ENCODE measurements around the gene USP33.

DNA sequence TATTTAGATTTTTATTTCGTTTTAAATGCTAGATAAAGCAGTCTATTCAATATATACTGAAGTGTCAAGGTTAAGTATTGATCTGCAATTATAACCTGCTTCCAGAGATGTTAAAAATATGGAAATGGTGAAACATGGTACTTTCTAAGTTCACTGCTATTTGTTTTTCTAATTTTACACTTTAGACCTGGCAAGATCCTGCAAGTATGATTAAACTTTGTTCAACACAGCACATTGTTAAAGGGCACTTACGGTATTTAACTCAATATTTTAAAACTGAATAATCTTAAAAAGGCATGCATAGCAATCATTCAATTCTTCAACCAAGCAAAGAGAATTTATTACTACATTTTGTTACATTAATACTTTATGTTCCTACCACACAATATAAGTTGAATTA lies 41.5 kb downstream of the USP33 start:
- TF ChIP-seq EP300 (IDR thresholded peaks at IDR 0.05) (no peak), POLR2A (IDR thresholded peaks at IDR 0.05) (no peak), POLR2AphosphoS5 (IDR thresholded peaks at IDR 0.05) (no peak)
- TF ChIP-seq, protein P1, sequence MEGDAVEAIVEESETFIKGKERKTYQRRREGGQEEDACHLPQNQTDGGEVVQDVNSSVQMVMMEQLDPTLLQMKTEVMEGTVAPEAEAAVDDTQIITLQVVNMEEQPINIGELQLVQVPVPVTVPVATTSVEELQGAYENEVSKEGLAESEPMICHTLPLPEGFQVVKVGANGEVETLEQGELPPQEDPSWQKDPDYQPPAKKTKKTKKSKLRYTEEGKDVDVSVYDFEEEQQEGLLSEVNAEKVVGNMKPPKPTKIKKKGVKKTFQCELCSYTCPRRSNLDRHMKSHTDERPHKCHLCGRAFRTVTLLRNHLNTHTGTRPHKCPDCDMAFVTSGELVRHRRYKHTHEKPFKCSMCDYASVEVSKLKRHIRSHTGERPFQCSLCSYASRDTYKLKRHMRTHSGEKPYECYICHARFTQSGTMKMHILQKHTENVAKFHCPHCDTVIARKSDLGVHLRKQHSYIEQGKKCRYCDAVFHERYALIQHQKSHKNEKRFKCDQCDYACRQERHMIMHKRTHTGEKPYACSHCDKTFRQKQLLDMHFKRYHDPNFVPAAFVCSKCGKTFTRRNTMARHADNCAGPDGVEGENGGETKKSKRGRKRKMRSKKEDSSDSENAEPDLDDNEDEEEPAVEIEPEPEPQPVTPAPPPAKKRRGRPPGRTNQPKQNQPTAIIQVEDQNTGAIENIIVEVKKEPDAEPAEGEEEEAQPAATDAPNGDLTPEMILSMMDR (IDR thresholded peaks at IDR 0.05), result no peak
